NCI-H1105 treated with DMSO at 0.1 percent for 48 hours (cell line): ENCODE measurements around the gene SIRPB1.
"Not testable (repeated sequence)": the region's sequence is repeated elsewhere in the genome, so short reads cannot be mapped to it uniquely, and the experiment has no call there.

Experiments used
- DNase-seq: peaks from one replicate; lab custom pipeline; 2025; lab: John Stamatoyannopoulos, UW

Gene SIRPB1

GRCh38 chr20:1619861-1620444 is at the start of gene SIRPB1:
Gene SIRPB1, minus strand, starts transcription at chr20:1620009. Its CDS starts 65 bp downstream, at chr20:1619944.
- no peak for DNase-seq

DNA sequence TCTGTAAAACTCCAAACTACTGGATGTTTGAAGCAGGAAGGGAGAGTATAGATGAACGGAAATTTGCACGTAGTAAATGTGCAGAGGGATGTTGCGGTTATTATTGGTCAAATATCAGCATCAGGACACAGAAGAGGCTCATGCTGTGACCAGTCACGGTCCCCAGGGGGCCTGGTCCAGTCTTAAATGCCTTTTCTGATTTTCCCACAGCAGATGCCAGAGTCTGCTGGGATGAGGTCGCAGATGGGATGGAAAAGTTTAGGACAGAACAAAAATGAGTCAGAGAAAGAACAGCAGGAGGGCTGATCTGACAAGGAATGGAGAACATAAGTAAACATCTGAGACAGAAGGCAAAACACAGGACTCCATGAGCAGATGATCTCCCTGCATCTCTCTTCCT is 49.5 kb upstream of the SIRPB1 start:
- no peak for DNase-seq

- no peak for DNase-seq
Observed at GRCh38 chr20:1667502-1668085, 47.8 kb upstream of the SIRPB1 start.

- no peak for DNase-seq
Observed at GRCh38 chr20:1666802-1667201, 47.0 kb upstream of the SIRPB1 start.

GRCh38 chr20:1665345-1665744 is 45.5 kb upstream of the SIRPB1 start:
- DNase-seq: no peak

DNA sequence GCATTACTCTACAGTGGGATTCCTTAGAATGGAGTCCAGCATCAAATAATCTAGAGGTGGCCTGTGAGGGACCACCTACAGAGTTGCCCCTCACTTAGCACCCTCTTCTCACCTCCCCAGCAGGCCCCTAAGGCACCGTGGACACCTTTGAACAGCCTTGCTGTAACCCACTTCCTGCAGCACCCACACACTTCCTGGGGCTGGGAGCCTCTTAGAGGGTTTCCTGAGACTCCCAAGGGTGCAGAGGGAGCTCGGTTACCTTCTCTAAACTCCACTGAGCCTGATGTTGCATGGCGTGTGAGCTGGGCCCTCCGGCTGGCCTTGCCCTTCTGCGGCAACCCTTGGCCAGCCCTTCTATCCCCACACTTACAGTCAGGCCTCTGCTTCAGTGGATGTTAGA is 45.1 kb upstream of the SIRPB1 start:
- DNase-seq: no peak

DNA sequence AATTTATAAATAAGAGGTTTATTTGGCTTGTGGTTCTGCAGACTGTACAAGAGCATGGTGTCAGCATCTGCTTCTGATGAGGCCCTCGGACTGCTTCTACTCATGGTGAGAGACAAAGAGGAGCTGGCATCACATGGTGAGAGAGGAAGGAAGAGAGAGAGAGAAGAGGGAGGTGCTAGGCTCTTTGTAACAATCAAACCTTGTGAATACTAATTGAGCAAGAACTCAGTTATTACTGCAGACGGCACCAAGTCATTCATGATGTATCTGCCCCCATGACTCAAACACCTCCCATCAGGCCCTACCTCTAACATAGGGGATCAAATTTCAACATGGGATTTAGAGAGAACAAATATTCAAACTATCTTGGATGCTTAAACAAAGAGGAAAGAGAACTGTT is 44.1 kb upstream of the SIRPB1 start:
- DNase-seq: no peak

GRCh38 chr20:1661542-1662299 is 41.9 kb upstream of the SIRPB1 start:
- no peak for DNase-seq

DNA sequence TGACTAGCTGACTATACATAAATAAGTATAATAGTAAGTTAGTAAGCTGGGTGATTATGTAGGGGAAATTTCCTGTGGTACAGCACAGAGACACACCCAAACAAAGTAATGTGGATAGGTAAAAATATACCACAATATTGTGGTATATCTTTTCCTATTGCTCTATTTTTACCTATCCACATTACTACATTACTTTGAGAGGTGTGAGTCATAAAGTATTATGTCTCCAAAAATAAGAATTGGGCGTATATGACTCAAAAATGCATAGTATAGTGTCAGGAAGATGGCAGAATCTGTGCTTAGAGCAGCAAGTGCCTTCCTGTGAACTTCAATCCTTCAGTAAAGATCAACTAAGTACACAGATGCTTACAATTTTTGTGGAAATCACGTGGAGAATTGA is 40.4 kb upstream of the SIRPB1 start:
- DNase-seq: no peak

GRCh38 chr20:1657556-1658334 is 37.9 kb upstream of the SIRPB1 start, which contains the start of gene SIRPG:
Gene SIRPG, minus strand, starts transcription at chr20:1657779. Its CDS starts 65 bp downstream, at chr20:1657714.
- DNase-seq: no peak

- no peak for DNase-seq
Observed at GRCh38 chr20:1656844-1657243, 37.0 kb upstream of the SIRPB1 start.

DNA sequence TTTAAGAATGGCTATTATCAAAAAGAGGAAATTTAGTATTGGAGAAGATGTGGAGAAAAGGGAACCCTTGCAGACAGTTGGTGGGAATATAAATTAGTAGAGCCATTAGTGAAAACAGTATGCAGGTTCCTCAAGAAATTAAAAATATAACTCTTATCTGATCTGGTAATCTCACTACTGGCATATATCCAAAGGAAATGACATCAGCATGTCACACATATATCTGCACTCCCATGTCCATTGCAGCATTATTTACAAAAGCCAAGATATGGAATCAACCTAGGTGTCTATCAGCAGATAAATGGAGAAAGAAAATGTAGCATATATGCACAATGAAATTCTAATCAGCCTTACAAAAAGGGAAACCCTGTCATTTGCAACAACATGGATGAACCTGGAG is 35.2 kb upstream of the SIRPB1 start:
- no peak for DNase-seq

DNA sequence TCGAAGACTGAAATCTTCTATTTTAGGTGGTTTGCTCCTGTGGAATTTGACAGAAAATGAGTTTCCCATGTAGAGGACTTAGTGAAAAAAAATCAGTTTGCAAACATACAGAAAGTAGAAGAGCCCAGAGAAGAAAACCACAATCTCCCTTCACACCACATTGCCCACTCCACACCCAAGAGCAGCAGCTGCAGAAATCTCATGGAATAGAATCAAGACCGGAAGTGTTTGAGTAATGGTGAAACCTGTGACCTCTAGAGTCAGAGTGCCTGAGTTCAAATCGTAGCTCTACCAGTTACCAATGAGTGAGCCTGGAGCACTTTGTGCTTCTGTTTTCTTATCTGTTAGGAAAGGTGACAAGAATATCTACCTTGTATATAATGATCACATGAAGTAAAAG is 33.2 kb upstream of the SIRPB1 start:
- no peak for DNase-seq

- no peak for DNase-seq
Observed at GRCh38 chr20:1652104-1652503, 32.3 kb upstream of the SIRPB1 start.

DNA sequence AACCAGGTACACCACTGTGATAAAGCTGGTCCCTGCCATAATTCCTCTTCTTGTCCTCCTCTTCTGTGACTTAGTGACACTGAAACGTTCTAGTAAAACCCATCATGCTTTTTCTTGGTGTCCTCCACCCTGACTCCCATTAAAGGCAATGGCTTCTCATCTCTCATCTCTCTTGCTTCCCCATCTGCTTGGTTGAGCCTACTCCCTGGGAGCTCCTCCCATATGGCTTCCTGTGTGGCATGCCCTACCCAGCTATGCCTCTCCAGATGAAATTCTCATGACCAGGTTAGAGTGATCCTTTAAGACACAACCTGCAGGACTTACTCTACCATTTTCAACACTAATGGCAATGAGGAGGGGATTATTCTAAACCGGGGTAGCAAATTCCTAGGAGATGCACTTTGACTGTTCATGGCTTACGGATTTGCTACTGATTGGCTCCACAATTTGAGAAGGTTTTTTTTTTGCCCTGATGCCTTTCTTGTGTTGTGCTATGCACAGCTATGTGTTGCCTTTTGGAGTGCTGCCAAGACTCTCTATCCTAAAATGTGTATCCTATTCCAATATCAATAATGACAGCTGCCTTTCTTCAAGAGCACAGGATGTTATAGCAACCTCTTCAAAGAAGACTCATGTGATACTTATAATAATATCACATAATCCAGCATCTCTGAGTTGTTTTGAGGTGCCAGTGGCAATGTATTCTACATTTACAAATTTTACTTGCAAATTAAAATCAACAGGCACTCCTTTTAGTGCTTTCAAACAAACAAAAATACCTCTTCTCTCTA is 31.7 kb upstream of the SIRPB1 start:
- peak; percentile 42 for DNase-seq

- DNase-seq: no peak
Observed at GRCh38 chr20:1648101-1648500, 28.3 kb upstream of the SIRPB1 start.

DNA sequence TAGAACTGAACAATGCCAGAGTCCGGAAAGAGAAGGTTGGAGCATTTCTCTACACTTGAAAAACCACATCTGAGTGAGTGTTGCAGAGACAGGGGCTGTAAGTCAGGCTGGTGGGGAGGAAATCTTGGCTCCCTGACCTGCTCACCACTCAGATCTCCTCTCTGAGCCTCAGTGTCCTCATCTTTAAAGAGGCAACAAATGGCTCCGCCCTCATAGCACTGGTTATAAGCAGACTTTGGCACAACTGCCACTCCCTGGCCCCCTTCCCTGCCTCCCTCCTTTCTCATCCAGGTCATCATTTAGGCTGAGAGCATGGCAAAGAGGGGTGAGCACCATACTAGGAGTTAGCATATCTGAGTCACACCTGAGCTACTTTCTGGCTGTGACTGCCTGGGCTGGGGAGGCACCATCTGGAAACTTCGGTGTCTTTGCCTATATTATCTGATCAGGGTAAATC is 27.2 kb upstream of the SIRPB1 start:
- no peak for DNase-seq

GRCh38 chr20:1644101-1644962 is 24.5 kb upstream of the SIRPB1 start:
- DNase-seq: no peak

DNA sequence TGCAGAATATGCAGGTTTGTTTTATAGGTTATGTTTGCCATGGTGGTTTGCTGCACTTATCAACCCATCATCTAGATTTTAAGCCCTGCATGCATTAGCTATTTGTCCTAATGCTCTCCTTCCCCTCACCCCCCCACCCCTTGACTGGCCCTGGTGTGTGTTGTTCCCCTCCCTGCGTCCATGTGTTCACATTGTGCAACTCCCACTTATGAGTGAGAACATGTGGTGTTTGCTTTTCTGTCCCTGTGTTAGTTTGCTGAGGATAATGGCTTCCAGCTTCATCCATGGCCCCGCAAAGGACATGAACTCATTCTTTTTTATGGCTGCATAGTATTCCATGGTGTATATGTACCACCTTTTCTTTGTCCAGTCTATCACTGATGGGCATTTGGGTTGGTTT is 18.8 kb upstream of the SIRPB1 start:
- DNase-seq: not testable (repeated sequence)

DNA sequence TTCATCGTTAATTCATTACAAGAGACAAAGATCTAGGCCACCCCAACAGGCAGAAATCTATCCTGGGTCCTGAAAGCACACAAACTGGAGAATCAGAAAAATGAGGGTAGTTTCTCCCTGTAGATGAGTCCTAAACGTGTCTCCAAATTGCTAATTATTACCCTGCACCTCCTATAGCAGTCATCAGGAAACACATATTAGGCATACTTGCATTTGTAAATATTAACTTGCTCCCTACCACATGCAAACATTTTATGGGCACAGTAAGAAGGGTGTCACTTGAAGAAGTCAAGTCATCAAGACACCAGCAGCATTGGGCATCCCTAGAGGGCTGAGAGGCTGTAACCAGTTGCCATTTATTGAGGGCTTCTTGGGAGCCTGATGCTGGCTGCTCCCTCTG is 17.9 kb upstream of the SIRPB1 start:
- DNase-seq: no peak

- DNase-seq: no peak
Observed at GRCh38 chr20:1637226-1637625, 17.4 kb upstream of the SIRPB1 start.
